GM15510 (cell line): Measurements from ENCODE around the gene ZNF101.

Source experiments
- POLR2A ChIP-seq: IDR thresholded peaks from 3 replicates; pipeline ENCODE4 v1.6.1; 2011; ENCODE audit warnings: borderline replicate concordance; ENCODE audit not compliant: insufficient read length; ENCODE audit errors: extremely low read depth

Gene ZNF101

DNA sequence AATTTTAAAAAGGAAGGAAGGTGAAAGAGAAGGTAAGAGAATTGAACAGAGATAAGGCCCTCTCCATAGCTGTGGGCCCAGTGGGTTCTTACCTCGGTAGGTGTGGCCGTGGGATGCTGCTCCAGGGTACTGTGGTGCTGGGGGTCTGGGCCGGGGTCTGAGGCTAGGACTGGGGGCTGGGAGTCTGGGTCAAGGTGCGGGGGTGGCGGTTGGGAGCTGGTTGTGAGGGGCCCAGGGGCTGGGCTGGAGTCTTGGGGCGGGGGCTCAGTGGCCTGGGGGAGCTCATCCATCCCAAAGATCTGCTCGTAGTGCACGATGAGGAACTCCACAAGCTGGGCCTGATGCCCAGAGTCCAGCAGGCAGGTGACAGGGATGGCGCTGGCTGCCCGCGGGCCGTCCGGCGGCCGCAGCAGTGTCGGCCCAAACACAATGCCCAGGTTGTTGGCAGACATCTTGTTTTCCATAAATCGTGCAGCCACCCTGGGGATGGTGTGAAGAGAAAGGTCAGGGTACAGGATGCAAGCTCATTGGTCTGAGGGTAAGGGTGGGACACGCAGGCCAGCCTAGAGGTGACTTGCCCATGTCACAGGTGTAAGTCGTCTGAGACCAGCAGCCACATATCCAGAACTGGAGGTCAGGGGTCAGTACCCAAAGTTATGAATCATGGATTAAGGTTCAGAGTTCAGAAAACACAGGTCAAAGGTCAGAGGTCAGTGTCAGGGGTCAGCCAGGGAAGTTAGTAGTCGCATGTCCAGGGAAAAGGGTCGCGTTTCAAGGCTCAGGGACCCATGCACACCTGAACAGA is 34.7 kb upstream of the ZNF101 start:
- no peak for TF ChIP-seq POLR2A

DNA sequence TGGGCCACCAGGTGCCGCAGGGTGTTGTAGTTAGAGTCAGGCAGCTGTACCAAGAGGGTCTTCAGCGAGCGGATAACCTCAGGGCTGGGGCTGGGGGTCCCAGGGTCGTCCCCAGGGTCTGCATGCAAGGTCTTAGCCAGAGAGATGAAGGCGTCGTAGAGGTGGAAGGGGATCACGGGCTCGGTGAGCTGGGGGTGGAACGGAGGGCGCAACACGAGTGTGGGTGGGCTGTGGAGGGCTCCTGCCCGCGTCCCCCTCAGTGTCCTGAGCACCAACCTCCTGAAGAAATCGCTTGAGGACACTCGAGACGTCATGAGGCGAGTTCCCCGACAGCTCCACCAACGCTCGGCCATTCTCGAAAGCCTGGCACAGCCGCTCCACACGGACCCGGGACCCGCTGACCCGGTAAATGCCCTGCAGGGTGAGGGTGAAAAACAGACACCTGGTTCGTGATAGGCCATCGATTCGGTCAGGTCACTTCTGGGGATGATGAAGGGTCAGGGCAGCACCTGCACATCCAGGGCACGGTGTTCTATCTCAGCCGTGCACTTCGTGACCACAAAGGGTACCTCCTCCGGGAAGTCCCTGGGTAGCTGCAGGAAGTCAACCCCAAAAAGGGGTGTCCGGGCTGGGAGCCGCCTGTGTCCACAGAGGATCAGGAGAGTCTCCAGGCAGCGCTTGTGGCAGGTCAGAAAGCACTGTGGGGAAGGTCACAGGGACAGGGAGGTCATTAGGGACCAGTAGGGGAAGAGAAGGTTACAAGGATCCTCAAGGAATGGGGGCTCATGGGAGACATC is 33.9 kb upstream of the ZNF101 start:
- no peak for TF ChIP-seq POLR2A

DNA sequence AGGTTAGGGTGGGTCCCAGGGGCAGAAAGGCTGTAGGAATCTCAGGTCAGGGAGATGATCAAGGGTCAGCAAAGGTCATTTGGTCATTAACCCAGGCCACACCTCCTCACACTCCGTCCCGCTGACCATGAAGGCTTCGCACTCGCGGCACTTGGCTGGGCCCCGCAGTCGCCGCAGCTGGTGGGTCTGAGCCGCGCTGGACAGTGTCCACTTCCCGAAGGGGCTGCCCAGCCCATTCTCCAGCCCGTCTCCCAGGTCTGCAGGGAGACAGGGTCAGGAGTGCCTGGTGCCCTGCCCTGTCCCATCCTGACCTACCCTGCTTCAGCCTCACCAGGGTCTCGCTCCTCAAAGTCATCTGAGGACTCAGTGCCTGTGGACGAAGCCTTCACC is 33.3 kb upstream of the ZNF101 start:
- TF ChIP-seq POLR2A: no peak

DNA sequence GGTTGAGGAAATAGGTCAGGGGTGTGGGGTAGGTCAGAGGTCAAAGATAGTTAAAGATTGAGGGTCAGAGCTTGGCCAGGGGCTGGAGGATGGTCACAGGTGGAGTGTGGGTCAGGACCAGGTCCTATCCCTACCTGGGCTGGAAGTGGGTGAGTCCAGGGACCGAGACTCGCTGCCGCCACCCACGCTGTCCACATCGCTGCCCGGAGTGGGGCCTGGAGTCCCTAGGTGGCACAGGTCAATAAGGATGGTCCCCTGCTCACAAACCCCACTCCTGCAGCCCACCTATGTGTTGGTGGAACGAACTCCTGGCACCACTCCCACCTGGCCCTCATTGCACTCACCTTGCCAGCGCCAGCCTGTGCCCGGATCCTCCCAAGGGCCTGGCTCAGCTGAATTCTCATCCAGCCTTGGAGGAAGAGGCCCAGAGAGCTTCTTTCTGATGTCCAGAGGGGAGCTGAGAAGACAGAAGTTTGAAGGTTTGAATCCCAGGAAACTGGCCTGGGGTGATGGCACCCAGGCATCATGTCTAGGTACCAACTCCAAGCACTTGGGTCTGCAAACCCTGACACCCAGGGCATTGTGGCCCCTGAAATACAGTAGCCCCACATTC is 32.0 kb upstream of the ZNF101 start:
- no peak for TF ChIP-seq POLR2A

DNA sequence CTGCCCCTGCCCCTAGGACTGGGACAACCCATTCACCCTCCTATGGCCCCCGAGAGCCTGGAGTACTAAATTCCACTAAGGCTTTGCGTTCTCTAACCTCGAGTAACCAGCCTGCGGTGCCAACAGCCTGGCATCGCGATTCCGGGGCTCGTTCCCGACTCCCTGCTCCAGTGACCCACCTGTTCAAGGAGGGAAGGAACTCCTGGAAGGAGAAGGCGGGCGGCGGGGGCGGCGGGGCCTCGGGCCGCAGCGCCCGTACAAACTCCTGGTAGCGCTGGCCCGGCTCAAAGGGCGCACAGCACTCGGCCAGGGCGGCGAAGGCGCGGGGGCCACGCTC is 31.5 kb upstream of the ZNF101 start:
- TF ChIP-seq POLR2A: no peak

DNA sequence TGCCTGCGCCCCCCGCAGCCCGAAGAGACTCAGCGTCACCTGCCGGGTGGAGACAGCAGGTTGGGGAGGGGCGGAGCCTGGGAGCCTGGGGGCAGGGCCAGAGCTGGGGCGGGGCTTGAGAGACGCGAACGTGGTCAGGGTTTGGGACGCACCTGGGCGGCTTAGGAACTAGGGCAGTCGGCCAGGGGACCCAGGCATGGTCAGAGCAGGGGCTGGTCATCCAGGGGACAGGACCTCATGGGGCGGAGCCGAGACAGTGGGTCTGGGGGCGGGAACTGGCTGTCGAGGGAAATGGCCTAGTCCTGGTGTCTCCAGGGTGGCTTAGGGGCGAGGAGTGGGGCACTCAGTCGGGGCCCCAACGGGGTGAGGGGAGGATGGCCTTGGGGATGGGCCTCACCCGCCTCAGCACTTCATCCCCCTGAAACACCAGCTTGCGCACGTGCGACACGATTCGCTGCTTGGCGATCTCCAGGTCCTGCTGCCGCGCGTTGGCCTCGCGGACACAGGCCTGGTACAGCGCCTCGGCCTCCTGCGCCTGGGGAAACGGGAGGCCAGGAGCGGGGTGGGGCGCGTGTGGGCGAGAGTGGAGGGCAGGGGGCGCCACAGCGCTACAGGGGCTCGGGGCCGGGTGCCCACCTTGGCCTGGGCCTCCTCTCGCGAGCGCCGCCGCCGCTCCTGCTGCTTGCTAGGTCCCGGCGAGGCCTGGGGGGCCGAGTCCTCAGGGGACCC is 31.0 kb upstream of the ZNF101 start:
- no peak for TF ChIP-seq POLR2A

DNA sequence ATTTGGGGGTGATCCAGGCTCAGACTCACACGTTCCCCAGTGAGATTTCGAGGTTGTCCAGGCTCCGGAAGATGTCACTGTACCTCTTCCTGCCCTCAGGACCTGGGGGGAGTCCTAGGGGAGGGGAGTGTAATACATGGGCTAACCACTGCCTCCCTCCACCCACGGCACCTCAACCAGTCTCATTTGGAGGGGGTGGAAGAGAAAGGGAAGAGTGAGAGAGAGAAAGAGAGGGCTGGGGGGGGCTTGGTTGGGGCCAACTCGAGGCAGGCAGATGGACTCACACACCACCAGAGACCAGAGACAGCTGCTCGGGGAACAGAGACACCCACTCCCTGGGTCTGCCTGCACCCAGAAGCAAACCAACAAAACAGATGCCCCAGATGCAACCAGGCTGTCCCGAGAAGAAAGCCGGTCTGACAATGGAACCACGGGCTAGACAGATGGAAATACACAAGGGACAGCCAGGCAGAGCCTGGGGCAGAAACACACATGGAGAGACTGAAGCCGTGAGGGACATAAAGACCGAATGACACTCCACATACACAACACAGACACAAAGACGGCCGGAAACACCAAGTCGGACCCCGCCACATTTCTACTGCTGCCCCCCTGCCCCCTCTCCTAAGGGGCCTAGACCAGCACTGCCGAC is 26.0 kb upstream of the ZNF101 start:
- TF ChIP-seq POLR2A: peak; percentile 33

DNA sequence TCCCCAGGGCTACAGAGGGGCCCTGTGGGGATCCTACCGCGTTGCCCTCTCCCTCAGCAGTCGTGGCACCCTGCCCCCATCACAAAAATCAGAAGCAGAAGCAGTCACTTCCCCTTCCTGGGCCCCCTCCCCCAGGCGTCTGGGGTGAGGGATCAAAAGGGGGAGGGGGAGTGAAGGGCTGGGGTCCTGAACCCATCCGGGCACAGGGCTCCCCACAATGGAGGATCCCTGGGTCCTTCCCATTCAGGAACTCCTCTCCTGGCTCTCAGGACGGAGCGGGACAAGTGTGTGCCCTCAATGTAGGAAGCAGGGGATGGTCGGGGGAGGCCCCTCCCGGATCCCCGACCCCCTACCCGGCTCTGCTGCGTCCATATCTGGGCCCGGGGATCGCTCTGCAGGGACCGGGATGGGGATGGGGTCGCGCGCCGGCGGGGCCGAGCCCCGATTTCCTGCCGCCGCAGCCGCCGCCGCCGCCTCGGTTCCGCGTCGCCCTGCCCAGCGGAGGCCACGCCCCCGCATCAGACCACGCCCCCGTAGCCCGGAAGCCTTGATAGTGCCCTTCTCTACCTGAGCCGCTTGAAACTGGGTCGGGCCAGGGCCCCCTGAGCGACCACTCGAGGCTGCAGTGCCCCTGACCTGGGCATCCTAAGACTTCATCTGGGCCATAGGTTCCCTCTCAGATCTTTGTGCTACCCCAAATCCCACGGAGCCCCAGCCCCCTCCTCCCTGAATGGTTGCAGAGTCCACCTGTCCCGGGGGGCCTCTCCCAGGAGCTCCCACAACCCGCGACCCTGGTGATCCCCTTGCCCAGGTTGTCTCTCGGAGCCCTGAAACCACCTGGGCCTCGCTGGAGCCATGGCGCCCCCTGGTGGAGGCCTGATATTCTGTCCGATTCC is 25.2 kb upstream of the ZNF101 start, which contains the start of gene GMIP:
TSS of gene GMIP (minus strand) at position 500 of the 896 bp plus-strand sequence. CDS start at position 372, 128 bp downstream.
- peak; percentile 70 for TF ChIP-seq POLR2A

DNA sequence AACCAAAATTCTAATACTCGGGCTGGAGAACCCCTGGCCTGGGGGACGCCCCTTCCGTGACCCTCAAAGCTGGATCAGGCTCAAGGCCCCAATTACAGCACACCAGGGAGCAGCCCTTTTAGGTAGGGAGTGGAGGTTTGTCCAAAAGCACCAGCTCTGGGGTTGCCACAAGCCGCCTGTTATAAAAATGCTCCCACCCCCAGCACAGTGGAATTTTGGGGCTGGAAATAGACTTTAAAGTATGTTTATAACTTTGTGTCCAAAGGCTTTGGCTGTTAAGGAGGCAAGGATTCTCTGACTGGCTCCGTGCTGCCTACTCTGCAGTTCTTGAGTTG is 24.6 kb upstream of the ZNF101 start:
- no peak for TF ChIP-seq POLR2A

DNA sequence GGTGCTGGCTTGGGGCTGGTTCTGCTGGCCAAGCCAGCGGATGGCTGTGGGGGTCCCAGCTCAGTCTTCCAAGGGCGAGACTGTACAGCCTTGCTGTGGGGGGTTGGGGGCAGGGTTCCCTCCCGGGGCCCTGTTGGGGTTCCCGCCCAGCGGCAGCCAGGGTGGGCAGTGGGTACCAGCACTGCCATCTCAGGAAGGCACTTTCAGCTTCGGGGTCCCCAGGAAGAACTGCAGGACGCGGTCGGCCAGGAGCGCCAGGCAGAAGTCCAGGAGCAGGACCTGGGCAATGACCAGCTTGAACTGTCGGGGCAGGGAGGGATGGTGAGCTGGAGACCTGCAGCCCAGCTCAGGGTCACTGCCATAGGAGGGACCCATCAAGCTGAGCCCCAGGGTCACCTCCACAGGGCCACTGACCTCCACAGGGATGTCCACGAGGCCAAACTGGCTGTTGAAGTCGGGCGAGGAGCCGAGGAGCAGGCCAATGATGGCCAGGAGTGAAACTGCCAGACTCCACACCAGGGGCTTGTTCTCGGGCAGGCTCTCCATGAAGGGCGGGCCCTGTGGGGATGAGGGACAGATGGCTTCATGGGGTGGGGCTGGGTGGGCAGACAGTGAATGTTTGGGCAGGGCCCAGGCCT is 23.3 kb upstream of the ZNF101 start:
- no peak for TF ChIP-seq POLR2A

DNA sequence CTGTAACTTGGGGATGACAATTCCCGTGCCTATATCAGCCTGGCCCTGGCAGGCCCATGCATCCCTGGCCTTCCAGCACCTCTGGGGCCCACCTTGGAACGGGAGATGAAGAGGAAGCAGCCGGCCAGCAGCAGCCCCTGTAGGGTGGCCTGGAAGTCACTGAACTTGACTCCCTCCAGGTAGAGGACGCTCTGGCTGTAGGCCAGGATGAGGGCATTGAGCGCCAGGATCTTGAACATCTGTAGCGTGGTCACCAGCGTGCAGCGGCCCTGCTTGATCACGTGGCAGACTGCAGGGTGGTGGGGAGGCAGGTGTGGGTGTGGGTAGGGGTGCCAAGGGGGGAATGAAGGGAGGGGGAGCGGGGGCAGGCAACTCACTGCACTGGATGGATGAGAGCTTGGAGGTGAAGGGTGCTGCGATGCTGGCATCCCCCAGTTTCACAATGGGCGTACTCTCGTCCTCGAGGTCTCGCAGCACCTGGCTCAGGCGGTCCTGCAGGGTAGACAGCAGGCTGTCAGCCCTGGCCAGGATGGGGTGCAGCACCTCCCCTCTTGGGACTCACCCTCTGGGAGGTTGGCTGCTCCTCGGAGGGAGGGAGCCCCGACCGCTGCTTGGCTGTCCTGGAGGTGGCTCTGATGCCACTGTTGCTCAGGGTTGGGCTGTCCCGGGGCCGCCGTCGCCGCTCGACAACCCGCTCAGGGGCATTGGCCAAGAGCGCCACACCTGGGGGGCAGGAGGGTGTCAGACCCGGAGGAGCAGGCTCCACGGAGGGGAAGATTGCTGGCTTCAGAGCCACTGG is 21.4 kb upstream of the ZNF101 start:
- no peak for TF ChIP-seq POLR2A

DNA sequence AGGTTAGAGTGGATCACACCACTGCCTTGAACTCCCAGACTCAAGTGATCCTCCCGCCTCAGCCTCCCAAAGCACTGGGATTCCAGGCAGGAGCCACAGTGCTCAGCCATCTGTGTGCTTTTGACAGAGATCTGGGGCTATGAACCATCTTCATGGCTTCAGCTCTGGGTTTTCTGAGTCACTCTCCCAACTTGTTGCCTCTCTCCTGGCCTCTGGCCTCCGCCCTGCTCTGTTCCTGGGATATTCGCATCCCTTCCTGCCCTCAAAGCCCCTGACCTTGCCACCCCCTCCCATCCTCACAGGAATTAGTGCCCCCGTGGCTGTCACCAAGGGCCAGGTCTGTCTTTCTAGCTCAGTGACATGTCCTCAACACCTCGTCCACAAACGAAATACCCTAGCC is 19.5 kb upstream of the ZNF101 start:
- no peak for TF ChIP-seq POLR2A

DNA sequence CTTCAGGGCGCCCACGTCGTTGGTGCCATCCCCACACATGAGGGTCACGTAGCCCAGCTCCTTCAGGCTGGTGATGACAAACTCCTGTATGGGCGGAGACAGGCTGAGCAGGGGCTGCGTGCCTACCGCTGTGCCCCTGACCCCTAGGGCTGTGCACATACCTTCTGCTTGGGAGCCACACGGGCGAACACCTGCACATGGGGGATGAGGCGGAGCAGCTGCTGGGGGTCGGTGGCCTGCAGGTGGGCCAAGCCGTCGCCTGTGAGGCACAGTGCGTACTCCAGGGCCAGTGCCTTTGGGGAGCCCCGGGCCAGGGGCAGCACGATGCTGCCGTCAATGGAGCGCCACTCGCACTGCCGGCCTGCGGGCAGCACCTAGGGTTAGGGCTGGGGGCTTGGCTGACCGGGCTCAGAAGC is 19.1 kb upstream of the ZNF101 start:
- TF ChIP-seq POLR2A: no peak

DNA sequence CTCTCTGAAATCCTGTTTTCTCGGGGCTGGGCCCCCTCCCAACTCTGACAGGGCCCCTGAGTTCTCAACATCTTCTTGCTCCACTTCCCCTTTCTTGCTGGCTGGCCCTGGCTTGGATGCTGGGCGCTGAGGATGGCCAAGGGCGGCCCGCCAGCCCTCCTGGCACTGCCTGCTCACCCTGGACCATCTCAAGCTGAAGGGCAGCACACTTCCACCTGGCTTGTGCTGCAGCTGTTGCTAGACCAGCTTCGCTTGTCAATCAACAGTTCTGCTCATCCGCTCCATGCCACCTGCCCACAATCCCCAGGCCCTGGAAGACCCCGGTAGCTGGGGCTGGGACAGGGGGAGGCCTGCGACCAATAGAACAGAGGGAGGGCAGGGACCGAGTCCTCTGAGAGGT is 18.3 kb upstream of the ZNF101 start:
- no peak for TF ChIP-seq POLR2A
